Thyroid gland (tissue), 4 donors: ENCODE measurements around the gene WFIKKN2. TPM values are rescaled to one million over a fixed set of nuclear protein-coding genes. Genes with fewer than 3 reads are reported as not detected.

ENCODE experiments used
- DNase-seq, 2 donors: peaks; one replicate each; pipeline ENCODE4 v3.0.0-alpha.2; 2019
- H3K27ac ChIP-seq, 3 donors: fragments of 200-600 bp; sonication (generic); 1 replicate in 2 of 3; 2 replicates in 1 of 3; pipeline ENCODE4 v1.5.1; 2016 to 2019; ENCODE audit warnings: mild to moderate bottlenecking in 1 of 3, moderate library complexity in 1 of 3
- H3K27me3 ChIP-seq: fragments of 200-600 bp; sonication (generic); one replicate; pipeline ENCODE4 v1.5.1; 2019
- H3K36me3 ChIP-seq, 2 donors: fragments of 200-600 bp; sonication (generic); one replicate each; pipeline ENCODE4 v1.5.1; 2016 to 2019
- H3K4me1 ChIP-seq, 2 donors: fragments of 200-600 bp; sonication (generic); one replicate each; pipeline ENCODE4 v1.5.1; 2017 to 2019
- H3K4me3 ChIP-seq, 3 donors: fragments of 200-600 bp; sonication (generic); replicated peaks in 1 of 3; 1 replicate in 2 of 3; 2 replicates in 1 of 3; pipeline ENCODE4 v1.5.1; 2016; ENCODE audit warnings: mild to moderate bottlenecking in 1 of 3
- H3K9me3 ChIP-seq: fragments of 200-600 bp; sonication (generic); one replicate; pipeline ENCODE4 v1.5.1; 2017
- POLR2A ChIP-seq, 2 donors: fragments of 450-650 bp; IDR thresholded peaks; one replicate each; pipeline ENCODE4 v1.6.1; 2017; ENCODE audit warnings: antibody characterized with exemption in 2 of 2, mild to moderate bottlenecking in 2 of 2, moderate library complexity in 1 of 2
- WGBS, 2 donors: methylation state at CpG; one replicate each; pipeline ENCODE4 v1.1.5; 2017; 5-methylcytosine and 5-hydroxymethylcytosine counted together
- intact Hi-C: fragments of 100-400 bp; cut with DNase I; formaldehyde crosslinking; loops from one replicate; pipeline ENCODE4 v1.15.1; 2023
- total RNA-seq, 4 donors: library from RNA; depleted of rRNA; stranded (reverse); fragments of >200 nt; gene quantifications; one replicate each; pipeline ENCODE4 v1.2.3, GENCODE V29; 2016
- TF ChIP-seq, protein P1 (sequence below), 6 experiments: fragments of 200-600 bp in 3 of 6; fragments of 450-650 bp in 3 of 6; sonication (generic) in 3 of 6; IDR thresholded peaks; one replicate each; pipeline ENCODE4 v1.5.1; 2016 to 2019; ENCODE audit warnings: antibody characterized with exemption in 6 of 6, mild to moderate bottlenecking in 2 of 6, inconsistent platforms in 1 of 6, moderate library complexity in 1 of 6

WFIKKN2 gene
- total RNA-seq, 4 donors from 2014 or later: 0.11 TPM; not detected in 3

DNA sequence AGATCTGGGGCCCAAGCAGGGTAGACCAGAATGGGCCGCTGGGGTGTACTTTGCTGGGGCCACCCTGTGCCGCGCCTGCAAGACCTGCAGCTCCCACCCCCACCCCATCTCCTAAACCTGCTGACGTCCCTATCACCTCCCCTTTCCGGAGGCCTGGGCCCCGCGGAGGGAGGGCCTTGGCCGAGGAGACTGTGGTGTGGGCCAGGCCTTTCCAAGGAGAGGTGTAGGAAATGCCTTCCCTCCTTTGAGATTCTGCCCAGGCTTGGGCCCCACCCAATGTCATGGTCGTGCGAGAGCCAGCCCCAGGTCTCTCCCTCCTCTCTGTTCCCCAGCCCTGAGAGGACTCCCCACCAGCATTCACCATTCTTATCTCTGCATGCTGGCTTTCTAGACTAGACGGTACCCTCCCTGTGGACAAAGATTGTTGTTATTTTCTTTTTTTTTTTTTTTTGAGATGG, 3.9 kb upstream of the WFIKKN2 start:
- DNase-seq: no peak
- Histone ChIP-seq H3K27me3 (no peaks in the 10 kb centered on the region), H3K4me1 (peaks cover 15 to 32% of the 10 kb centered on the region in 2 donors), H3K27ac (no peak overlapping the region), H3K4me3 (no peak overlapping the region), H3K36me3 (no peaks in the 10 kb centered on the region), H3K9me3 (no peaks in the 10 kb centered on the region)
- intact Hi-C loops: loop anchor here (5.0 kb wide), 1 partner anchor 209 kb away; no protein-coding TSS in a partner anchor
- TF ChIP-seq, protein P1, sequence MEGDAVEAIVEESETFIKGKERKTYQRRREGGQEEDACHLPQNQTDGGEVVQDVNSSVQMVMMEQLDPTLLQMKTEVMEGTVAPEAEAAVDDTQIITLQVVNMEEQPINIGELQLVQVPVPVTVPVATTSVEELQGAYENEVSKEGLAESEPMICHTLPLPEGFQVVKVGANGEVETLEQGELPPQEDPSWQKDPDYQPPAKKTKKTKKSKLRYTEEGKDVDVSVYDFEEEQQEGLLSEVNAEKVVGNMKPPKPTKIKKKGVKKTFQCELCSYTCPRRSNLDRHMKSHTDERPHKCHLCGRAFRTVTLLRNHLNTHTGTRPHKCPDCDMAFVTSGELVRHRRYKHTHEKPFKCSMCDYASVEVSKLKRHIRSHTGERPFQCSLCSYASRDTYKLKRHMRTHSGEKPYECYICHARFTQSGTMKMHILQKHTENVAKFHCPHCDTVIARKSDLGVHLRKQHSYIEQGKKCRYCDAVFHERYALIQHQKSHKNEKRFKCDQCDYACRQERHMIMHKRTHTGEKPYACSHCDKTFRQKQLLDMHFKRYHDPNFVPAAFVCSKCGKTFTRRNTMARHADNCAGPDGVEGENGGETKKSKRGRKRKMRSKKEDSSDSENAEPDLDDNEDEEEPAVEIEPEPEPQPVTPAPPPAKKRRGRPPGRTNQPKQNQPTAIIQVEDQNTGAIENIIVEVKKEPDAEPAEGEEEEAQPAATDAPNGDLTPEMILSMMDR (IDR thresholded peaks at IDR 0.05): no peak
- TF ChIP-seq POLR2A (IDR thresholded peaks at IDR 0.05): no peak
- WGBS, 2 donors: 62 to 69% methylated on average over 11 of the region's 11 CpGs

- peaks cover 15 to 32% of the 10 kb centered on the region in 2 donors for H3K4me1 ChIP-seq
- H3K4me3 ChIP-seq: no peak overlapping the region
- TF ChIP-seq, protein P1 (IDR thresholded peaks at IDR 0.05): no peak
- TF ChIP-seq POLR2A (IDR thresholded peaks at IDR 0.05): no peak
- H3K36me3 ChIP-seq: no peaks in the 10 kb centered on the region
- no peak for DNase-seq
- intact Hi-C loops: loop anchor here (5.0 kb wide), 1 partner anchor 210 kb away; no protein-coding TSS in a partner anchor
- H3K27ac ChIP-seq: no peak overlapping the region
- H3K27me3 ChIP-seq: no peaks in the 10 kb centered on the region
- 89 to 92% methylated on average over 9 of the region's 12 CpGs for WGBS, 2 donors
- no peaks in the 10 kb centered on the region for H3K9me3 ChIP-seq
Observed at GRCh38 chr17:50832267-50832863, 3.0 kb upstream of the WFIKKN2 start.

DNA sequence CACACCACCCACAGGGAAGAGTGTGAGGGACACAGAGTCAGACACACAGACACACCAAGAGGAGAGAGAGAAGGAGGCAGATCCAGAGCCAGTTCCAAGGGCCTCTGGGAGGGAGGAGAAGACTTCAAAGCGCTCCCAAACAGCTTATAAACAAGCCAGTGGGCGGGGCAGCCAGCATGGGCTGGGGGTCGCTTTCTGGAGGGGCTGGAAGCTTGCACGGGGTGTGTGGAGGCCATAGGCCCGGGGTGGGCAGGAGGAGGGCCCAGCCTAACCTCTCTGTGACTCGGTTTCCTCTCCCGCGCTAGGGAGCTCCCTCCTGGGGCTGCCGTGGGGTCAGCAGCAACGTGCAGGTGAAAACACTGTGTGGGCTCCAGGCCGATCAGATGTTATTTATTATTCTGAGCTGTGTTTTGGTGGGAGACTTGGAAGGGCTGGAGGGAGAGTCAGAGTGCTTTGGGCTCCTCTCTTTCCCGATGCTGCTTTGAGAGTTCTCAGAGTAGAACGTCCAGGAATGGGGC, 2.5 kb upstream of the WFIKKN2 start:
- intact Hi-C loops: loop anchor here (5.0 kb wide), 1 partner anchor 211 kb away; no protein-coding TSS in a partner anchor
- Histone ChIP-seq H3K4me3 (no peak overlapping the region), H3K9me3 (no peaks in the 10 kb centered on the region), H3K27ac (no peak overlapping the region), H3K4me1 (peaks cover 15 to 32% of the 10 kb centered on the region in 2 donors), H3K27me3 (no peaks in the 10 kb centered on the region), H3K36me3 (no peaks in the 10 kb centered on the region)
- TF ChIP-seq, protein P1 (IDR thresholded peaks at IDR 0.05): no peak
- no peak for TF ChIP-seq POLR2A (IDR thresholded peaks at IDR 0.05)
- no peak for DNase-seq
- WGBS, 2 donors: 81 to 85% methylated on average over 7 to 13 of the region's 13 CpGs

- no peaks in the 10 kb centered on the region for H3K27me3 ChIP-seq
- TF ChIP-seq, protein P1 (IDR thresholded peaks at IDR 0.05): no peak
- H3K36me3 ChIP-seq: no peaks in the 10 kb centered on the region
- no peak for DNase-seq
- WGBS, 2 donors: 92 to 95% methylated on average over 35 to 37 of the region's 38 CpGs
- intact Hi-C loops: loop anchor here (5.0 kb wide), 1 partner anchor 211 kb away; no protein-coding TSS in a partner anchor
- H3K9me3 ChIP-seq: no peaks in the 10 kb centered on the region
- H3K4me3 ChIP-seq: no peak overlapping the region
- peaks cover 13 to 27% of the 10 kb centered on the region in 2 donors for H3K4me1 ChIP-seq
- no peak overlapping the region for H3K27ac ChIP-seq
Observed at GRCh38 chr17:50833510-50834428, 1.6 kb upstream of the WFIKKN2 start.
